HEK293 (cell line): ENCODE results near the gene DHCR7.

Experiments
- CTCF ChIA-PET: fragments of 350-600 bp; formaldehyde crosslinking; extraction: SDS; loops from one replicate; lab custom pipeline; 2021; ENCODE audit warnings: antibody characterized with exemption; lab: Yijun Ruan, JAX
- POLR2A ChIA-PET: fragments of 300-600 bp; formaldehyde crosslinking; extraction: SDS; loops from one replicate; lab custom pipeline; 2020; ENCODE audit warnings: antibody characterized with exemption, inconsistent platforms; lab: Yijun Ruan, JAX
- H3K27ac ChIP-seq: fragments of 200-500 bp; sonication (Bioruptor generic); 2 replicates; pipeline ENCODE4 v1.5.1; 2014; ENCODE audit warnings: low read depth, low read length, control low read depth, inconsistent platforms; ENCODE audit errors: extremely low read depth
- H3K36me3 ChIP-seq, 2 experiments: fragments of 200-500 bp in 1 of 2; sonication (Bioruptor generic) in 1 of 2; 1 replicate in 1 of 2; 2 replicates in 1 of 2; pipeline ENCODE4 v1.5.1; 2014 to 2017; ENCODE audit warnings: inconsistent platforms in 2 of 2, low read length in 2 of 2; ENCODE audit not compliant: control insufficient read depth in 2 of 2, insufficient read depth in 1 of 2
- H3K4me1 ChIP-seq: fragments of 200-500 bp; sonication (Bioruptor generic); 2 replicates; pipeline ENCODE4 v1.5.1; 2014; ENCODE audit warnings: mild to moderate bottlenecking, low read length, inconsistent platforms; ENCODE audit not compliant: control insufficient read depth, insufficient read depth
- H3K4me3 ChIP-seq: 2 replicates; pipeline ENCODE4 v1.5.1; 2011; ENCODE audit warnings: low read depth, mild to moderate bottlenecking, control low read depth, low read length, moderate library complexity
- H3K9me3 ChIP-seq: fragments of 200-500 bp; sonication (Bioruptor generic); 2 replicates; pipeline ENCODE4 v1.5.1; 2014; ENCODE audit warnings: low read depth, low read length, inconsistent platforms; ENCODE audit not compliant: control insufficient read depth, insufficient read depth
- ZBTB17 ChIP-seq: fragments of 450-650 bp; formaldehyde crosslinking; IDR thresholded peaks from 2 replicates; pipeline ENCODE4 v1.5.1; 2016; ENCODE audit warnings: missing biosample characterization, missing genetic modification characterization
- ZBTB21 ChIP-seq: fragments of 450-650 bp; formaldehyde crosslinking; IDR thresholded peaks from 2 replicates; pipeline ENCODE4 v1.5.1; 2017; ENCODE audit warnings: missing biosample characterization, missing genetic modification characterization
- ZNF335 ChIP-seq: fragments of 450-650 bp; formaldehyde crosslinking; conservative IDR thresholded peaks from 2 replicates; pipeline ENCODE4 v1.5.1; 2016; ENCODE audit warnings: missing biosample characterization, missing genetic modification characterization
- ZNF350 ChIP-seq: fragments of 450-650 bp; formaldehyde crosslinking; IDR thresholded peaks from 2 replicates; pipeline ENCODE4 v1.5.0; 2017; ENCODE audit warnings: missing biosample characterization, mild to moderate bottlenecking, missing genetic modification characterization
- ZNF391 ChIP-seq: fragments of 450-650 bp; formaldehyde crosslinking; IDR thresholded peaks from 2 replicates; pipeline ENCODE4 v1.5.1; 2016; ENCODE audit warnings: low read depth, missing biosample characterization, missing genetic modification characterization, borderline replicate concordance
- ZNF629 ChIP-seq: fragments of 450-650 bp; formaldehyde crosslinking; IDR thresholded peaks from 2 replicates; pipeline ENCODE4 v1.5.1; 2017; ENCODE audit warnings: missing biosample characterization, missing genetic modification characterization
- TF ChIP-seq, protein P1 (sequence below): fragments of 450-650 bp; formaldehyde crosslinking; IDR thresholded peaks from 2 replicates; pipeline ENCODE4 v1.5.1; 2016; ENCODE audit warnings: missing biosample characterization, missing genetic modification characterization, low read depth
- TF ChIP-seq, protein P2 (sequence below): fragments of 450-650 bp; formaldehyde crosslinking; IDR thresholded peaks from 2 replicates; pipeline ENCODE4 v1.5.1; 2016; ENCODE audit warnings: missing biosample characterization, missing genetic modification characterization

The DHCR7 gene

DNA sequence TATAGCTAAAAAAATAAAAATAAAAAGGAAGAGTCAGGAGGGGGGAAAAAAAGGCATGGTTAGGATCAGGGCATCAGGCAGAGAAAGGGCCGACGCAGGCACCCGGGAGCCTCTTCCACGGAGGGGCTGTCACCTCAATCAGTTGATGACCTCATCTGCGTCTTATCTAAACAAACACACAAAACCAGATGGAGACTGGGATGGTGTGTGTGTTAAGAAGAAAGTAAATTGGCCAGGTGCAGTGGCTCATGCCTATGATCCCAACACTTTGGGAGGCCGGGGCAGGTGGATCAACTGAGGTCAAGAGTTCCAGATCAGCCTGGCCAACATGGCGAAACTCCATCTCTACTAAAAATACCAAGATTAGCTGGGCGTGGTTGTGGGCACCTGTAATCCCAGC is 63.6 kb downstream of the DHCR7 start:
- Histone ChIP-seq H3K4me1 (no peaks in the 10 kb centered on the region), H3K27ac (no peak overlapping the region), H3K4me3 (no peak overlapping the region)
- CTCF ChIA-PET = no interaction called here
- TF ChIP-seq ZNF629 (tag by site-specific recombination) = 0 out of 2 replicates have a peak, but pooled peaks have one; percentile 12
- TF ChIP-seq, protein P1, sequence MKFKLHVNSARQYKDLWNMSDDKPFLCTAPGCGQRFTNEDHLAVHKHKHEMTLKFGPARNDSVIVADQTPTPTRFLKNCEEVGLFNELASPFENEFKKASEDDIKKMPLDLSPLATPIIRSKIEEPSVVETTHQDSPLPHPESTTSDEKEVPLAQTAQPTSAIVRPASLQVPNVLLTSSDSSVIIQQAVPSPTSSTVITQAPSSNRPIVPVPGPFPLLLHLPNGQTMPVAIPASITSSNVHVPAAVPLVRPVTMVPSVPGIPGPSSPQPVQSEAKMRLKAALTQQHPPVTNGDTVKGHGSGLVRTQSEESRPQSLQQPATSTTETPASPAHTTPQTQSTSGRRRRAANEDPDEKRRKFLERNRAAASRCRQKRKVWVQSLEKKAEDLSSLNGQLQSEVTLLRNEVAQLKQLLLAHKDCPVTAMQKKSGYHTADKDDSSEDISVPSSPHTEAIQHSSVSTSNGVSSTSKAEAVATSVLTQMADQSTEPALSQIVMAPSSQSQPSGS (tag by site-specific recombination) = 0 out of 2 replicates have a peak, but pooled peaks have one; percentile 18
- TF ChIP-seq ZNF350 (tag by site-specific recombination) = no peak
- peak; percentile 50 for TF ChIP-seq ZNF335 (tag by site-specific recombination)
- no peak for TF ChIP-seq ZBTB17 (tag by site-specific recombination)
- TF ChIP-seq, protein P2, sequence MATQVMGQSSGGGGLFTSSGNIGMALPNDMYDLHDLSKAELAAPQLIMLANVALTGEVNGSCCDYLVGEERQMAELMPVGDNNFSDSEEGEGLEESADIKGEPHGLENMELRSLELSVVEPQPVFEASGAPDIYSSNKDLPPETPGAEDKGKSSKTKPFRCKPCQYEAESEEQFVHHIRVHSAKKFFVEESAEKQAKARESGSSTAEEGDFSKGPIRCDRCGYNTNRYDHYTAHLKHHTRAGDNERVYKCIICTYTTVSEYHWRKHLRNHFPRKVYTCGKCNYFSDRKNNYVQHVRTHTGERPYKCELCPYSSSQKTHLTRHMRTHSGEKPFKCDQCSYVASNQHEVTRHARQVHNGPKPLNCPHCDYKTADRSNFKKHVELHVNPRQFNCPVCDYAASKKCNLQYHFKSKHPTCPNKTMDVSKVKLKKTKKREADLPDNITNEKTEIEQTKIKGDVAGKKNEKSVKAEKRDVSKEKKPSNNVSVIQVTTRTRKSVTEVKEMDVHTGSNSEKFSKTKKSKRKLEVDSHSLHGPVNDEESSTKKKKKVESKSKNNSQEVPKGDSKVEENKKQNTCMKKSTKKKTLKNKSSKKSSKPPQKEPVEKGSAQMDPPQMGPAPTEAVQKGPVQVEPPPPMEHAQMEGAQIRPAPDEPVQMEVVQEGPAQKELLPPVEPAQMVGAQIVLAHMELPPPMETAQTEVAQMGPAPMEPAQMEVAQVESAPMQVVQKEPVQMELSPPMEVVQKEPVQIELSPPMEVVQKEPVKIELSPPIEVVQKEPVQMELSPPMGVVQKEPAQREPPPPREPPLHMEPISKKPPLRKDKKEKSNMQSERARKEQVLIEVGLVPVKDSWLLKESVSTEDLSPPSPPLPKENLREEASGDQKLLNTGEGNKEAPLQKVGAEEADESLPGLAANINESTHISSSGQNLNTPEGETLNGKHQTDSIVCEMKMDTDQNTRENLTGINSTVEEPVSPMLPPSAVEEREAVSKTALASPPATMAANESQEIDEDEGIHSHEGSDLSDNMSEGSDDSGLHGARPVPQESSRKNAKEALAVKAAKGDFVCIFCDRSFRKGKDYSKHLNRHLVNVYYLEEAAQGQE (tag by site-specific recombination) = no peak
- TF ChIP-seq ZNF391 (tag by site-specific recombination) = no peak
- TF ChIP-seq ZBTB21 (tag by site-specific recombination) = 0 out of 2 replicates have a peak, but pooled peaks have one; percentile 20
- TF ChIP-seq, all 188 proteins: peak for 4
- POLR2A ChIA-PET = no interaction called here
- no peaks in the 10 kb centered on the region for H3K36me3 ChIP-seq
- H3K9me3 ChIP-seq = no peaks in the 10 kb centered on the region
